ENCODE measurements around the gene TREX2.

DNA sequence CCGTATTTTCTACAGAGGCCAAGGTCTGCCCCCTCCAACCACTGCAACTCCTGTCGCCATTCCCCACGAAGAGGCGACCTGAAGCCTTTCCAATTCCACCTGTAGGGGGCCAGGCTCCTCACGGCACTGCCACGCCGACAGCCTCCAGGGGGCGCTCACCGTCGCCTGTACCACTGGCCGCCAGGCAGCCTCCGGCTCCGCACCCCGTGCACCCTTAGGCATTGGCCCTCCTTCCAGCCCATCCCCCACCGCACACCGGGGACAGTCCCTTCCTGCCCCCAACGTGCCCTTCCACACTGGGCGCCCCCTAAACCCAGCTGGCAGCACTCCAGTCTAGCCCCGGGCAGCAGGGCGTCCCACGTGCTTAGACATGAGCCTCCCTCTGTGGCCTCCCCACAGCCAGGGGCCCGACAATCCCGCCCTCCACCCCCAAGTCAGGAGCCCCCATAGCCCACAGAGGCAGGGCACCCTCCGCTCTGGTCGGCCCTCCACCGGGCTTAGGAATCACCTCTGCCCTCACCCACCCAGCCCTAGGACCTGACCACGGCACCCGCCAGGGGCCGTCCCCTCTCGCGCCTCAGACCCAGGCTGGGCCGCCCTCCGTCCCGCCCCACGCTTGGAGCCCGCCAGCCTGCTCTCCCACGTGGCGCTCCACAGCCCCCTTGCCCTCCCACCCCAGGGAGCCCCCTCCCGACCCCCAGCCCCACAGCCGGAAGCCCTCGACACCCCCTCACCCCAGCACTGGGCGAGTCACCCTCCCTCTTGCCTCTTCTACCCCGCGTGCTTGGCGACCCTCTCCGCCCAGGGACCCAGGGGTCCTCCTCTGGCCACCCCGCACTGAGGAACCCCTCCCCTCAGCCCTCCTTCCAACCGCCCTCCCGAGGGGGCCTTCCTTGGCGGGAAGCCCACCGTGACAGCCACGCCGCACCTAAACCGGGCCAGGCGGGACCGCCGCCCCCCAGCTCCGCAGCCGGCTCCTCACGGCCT lies 45.4 kb downstream of the TREX2 start:
- no peak for TF ChIP-seq POLR2A (IDR thresholded peaks at IDR 0.05)
- TF ChIP-seq, protein P1, sequence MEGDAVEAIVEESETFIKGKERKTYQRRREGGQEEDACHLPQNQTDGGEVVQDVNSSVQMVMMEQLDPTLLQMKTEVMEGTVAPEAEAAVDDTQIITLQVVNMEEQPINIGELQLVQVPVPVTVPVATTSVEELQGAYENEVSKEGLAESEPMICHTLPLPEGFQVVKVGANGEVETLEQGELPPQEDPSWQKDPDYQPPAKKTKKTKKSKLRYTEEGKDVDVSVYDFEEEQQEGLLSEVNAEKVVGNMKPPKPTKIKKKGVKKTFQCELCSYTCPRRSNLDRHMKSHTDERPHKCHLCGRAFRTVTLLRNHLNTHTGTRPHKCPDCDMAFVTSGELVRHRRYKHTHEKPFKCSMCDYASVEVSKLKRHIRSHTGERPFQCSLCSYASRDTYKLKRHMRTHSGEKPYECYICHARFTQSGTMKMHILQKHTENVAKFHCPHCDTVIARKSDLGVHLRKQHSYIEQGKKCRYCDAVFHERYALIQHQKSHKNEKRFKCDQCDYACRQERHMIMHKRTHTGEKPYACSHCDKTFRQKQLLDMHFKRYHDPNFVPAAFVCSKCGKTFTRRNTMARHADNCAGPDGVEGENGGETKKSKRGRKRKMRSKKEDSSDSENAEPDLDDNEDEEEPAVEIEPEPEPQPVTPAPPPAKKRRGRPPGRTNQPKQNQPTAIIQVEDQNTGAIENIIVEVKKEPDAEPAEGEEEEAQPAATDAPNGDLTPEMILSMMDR (IDR thresholded peaks at IDR 0.05), result no peak
- no peak for TF ChIP-seq POLR2AphosphoS5 (IDR thresholded peaks at IDR 0.05; ENCODE audit: insufficient read depth in 1 of 2, low read depth in 1 of 2)

All from vagina (tissue), 2 donors.